Upper lobe of left lung (tissue), 4 donors: Measurements from ENCODE around the gene EEIG2.

Experiments used
- CTCF ChIP-seq, 6 experiments: fragments of 450-650 bp in 4 of 6; fragments of 200-600 bp in 2 of 6; sonication (generic) in 2 of 6; IDR thresholded peaks; one replicate each; pipeline ENCODE4 v1.5.1; 2016 to 2019; ENCODE audit warnings: antibody characterized with exemption in 6 of 6
- EP300 ChIP-seq, 4 donors: sonication (generic); formaldehyde crosslinking; IDR thresholded peaks; one replicate each; pipeline ENCODE4 v1.5.1; 2017; ENCODE audit warnings: antibody characterized with exemption in 4 of 4, control low read depth in 2 of 4

- TF ChIP-seq CTCF (IDR thresholded peaks at IDR 0.05) (no peak), EP300 (IDR thresholded peaks at IDR 0.05) (no peak)
Observed at GRCh38 chr1:108598340-108598739, 38.4 kb downstream of the EEIG2 start.
